ENCODE data around the gene DPP6.

DNA sequence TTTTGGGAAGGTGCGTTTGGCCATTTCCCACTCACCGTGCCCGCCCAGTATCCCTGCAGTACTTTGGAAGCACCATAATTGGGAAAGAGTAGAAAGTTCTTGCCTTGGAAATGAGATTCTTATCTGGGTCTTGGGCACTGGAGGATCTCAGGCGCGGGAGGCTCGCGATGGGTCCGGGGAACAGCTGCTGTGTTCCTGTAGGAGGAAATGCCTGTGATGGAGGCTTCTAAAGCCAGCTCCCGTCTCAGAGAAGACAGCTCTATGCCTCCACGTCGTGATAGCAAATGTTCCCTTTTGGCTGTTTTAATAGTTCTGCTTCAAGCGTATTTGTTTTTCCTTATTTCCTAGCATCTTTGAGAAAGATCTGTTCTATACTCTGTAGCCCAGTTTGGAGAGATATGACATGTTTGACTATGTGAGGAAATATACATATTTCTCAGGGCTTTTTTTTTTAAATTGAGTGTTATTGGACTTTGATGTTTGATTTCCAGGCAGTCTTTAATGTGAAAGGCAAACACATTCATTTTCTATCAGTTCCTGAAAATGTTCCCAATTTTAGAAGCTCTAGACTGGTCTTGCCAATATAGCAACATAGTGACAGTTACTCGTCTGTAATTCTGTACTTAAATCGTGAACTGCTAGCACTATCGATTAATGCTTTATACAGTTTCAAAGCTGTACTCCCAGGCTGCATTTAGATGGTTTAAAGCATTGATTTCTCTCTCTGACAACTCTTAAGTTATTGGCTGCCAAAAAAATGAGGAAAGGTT lies 280.8 kb downstream of the DPP6 start:
- TF ChIP-seq RAD21 (IDR thresholded peaks at IDR 0.05; ENCODE audit: low read depth) (no peak), CEBPB (IDR thresholded peaks at IDR 0.05) (no peak), EP300 (IDR thresholded peaks at IDR 0.05; ENCODE audit: borderline replicate concordance) (no peak), CREB1 (IDR thresholded peaks at IDR 0.05; ENCODE audit: low read depth) (no peak), TAF1 (IDR thresholded peaks at IDR 0.05; ENCODE audit: low read depth) (no peak), YY1 (IDR thresholded peaks at IDR 0.05; ENCODE audit: low read depth) (no peak), TEAD4 (IDR thresholded peaks at IDR 0.05) (no peak), FOXM1 (IDR thresholded peaks at IDR 0.05; ENCODE audit: borderline replicate concordance, low read depth) (no peak)
- TF ChIP-seq, protein P1, sequence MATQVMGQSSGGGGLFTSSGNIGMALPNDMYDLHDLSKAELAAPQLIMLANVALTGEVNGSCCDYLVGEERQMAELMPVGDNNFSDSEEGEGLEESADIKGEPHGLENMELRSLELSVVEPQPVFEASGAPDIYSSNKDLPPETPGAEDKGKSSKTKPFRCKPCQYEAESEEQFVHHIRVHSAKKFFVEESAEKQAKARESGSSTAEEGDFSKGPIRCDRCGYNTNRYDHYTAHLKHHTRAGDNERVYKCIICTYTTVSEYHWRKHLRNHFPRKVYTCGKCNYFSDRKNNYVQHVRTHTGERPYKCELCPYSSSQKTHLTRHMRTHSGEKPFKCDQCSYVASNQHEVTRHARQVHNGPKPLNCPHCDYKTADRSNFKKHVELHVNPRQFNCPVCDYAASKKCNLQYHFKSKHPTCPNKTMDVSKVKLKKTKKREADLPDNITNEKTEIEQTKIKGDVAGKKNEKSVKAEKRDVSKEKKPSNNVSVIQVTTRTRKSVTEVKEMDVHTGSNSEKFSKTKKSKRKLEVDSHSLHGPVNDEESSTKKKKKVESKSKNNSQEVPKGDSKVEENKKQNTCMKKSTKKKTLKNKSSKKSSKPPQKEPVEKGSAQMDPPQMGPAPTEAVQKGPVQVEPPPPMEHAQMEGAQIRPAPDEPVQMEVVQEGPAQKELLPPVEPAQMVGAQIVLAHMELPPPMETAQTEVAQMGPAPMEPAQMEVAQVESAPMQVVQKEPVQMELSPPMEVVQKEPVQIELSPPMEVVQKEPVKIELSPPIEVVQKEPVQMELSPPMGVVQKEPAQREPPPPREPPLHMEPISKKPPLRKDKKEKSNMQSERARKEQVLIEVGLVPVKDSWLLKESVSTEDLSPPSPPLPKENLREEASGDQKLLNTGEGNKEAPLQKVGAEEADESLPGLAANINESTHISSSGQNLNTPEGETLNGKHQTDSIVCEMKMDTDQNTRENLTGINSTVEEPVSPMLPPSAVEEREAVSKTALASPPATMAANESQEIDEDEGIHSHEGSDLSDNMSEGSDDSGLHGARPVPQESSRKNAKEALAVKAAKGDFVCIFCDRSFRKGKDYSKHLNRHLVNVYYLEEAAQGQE (IDR thresholded peaks at IDR 0.05; ENCODE audit: low read depth): no peak
- TF ChIP-seq, protein P2, sequence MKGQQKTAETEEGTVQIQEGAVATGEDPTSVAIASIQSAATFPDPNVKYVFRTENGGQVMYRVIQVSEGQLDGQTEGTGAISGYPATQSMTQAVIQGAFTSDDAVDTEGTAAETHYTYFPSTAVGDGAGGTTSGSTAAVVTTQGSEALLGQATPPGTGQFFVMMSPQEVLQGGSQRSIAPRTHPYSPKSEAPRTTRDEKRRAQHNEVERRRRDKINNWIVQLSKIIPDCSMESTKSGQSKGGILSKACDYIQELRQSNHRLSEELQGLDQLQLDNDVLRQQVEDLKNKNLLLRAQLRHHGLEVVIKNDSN (IDR thresholded peaks at IDR 0.05): no peak

Measured in Ishikawa (cell line).